Kidney (tissue), 14 donors: ENCODE measurements around the gene CPT2. TPM values are rescaled to one million over a fixed set of nuclear protein-coding genes. Genes with fewer than 3 reads are reported as not detected.

Source experiments
- DNase-seq, 5 donors: peaks; one replicate each; pipeline ENCODE4 v3.0.0-alpha.2; 2013 to 2020
- FAIRE-seq: peaks from 2 replicates; lab custom pipeline; 2012; peaks lifted over from hg19 to GRCh38; lab: Jason Lieb, UNC
- H3K27ac ChIP-seq, 2 donors: one replicate each; pipeline ENCODE4 v1.7.0; 2013; ENCODE audit warnings: low read depth in 2 of 2, low read length in 2 of 2, inconsistent platforms in 1 of 2
- H3K27me3 ChIP-seq: one replicate; pipeline ENCODE4 v1.7.1; 2013; ENCODE audit warnings: low read length, inconsistent platforms; ENCODE audit not compliant: control insufficient read depth, insufficient read depth
- H3K36me3 ChIP-seq, 3 donors: one replicate each; pipeline versions ENCODE4 v1.7.0 to v1.7.1; 2013; ENCODE audit warnings: low read length in 3 of 3, control low read depth in 1 of 3, inconsistent platforms in 1 of 3; ENCODE audit not compliant: insufficient read depth in 3 of 3, control insufficient read depth in 2 of 3
- H3K4me1 ChIP-seq, 3 donors: one replicate each; pipeline versions ENCODE4 v1.7.0 to v1.7.1; 2013; ENCODE audit warnings: low read length in 3 of 3, inconsistent platforms in 1 of 3, low read depth in 1 of 3; ENCODE audit not compliant: control insufficient read depth in 2 of 3, insufficient read depth in 2 of 3
- H3K4me3 ChIP-seq, 3 donors: one replicate each; pipeline versions ENCODE4 v1.7.0 to v1.8.1; 2013; ENCODE audit warnings: low read length in 3 of 3, control low read depth in 1 of 3, inconsistent platforms in 1 of 3
- H3K9ac ChIP-seq, 3 donors: one replicate each; pipeline versions ENCODE4 v1.7.0 to v1.7.1; 2013; ENCODE audit warnings: low read length in 3 of 3, control low read depth in 1 of 3, inconsistent platforms in 1 of 3
- H3K9me3 ChIP-seq, 3 donors: one replicate each; pipeline versions ENCODE4 v1.7.0 to v1.7.1; 2013; ENCODE audit warnings: low read length in 3 of 3, control low read depth in 1 of 3, inconsistent platforms in 1 of 3; ENCODE audit not compliant: control insufficient read depth in 2 of 3, insufficient read depth in 1 of 3
- CTCF ChIP-seq: IDR thresholded peaks from 3 replicates; pipeline ENCODE4 v1.5.1; 2012; ENCODE audit warnings: mild to moderate bottlenecking, moderate library complexity, borderline replicate concordance; ENCODE audit not compliant: insufficient read depth; ENCODE audit errors: extremely low read depth
- intact Hi-C: fragments of 100-400 bp; cut with DNase I; formaldehyde crosslinking; loops from one replicate; pipeline ENCODE4 v1.11.1; 2022
- polyA plus RNA-seq: library from polyadenylated mRNA; stranded (reverse); fragments of 350-450 nt; fragmentation: Illumina TruSeq; extraction: RNeasy Lipid Tissue Mini Kit (QIAGEN cat#74804); gene quantifications from one replicate; pipeline ENCODE4 v1.2.3, GENCODE V29; 2014; ENCODE audit warnings: low read depth, low replicate concordance; ENCODE audit not compliant: insufficient read depth
- total RNA-seq: library from RNA; stranded (reverse); fragmentation: NEBNext Ultra II Directional; extraction: Animal tissue kit (Norgen Biotek cat#: 25700); gene quantifications from one replicate; pipeline ENCODE4 v1.2.1, GENCODE V29; 2021
- donor health status: control.
- donor health status: control.
- donor health status: control.
- donor health status: control.
- donor health status: control.
- donor health status: DM: yes; HTN: yes; CAD: no.
- donor health status: Normal renal cell carcinoma (clear cell type).

Gene CPT2
- total and polyA plus RNA-seq, 2 donors from 2014 or later: 24.2 to 57.7 TPM

- Histone ChIP-seq H3K36me3 (no peaks in the 10 kb centered on the region), H3K9ac (no peak overlapping the region), H3K27me3 (no peaks in the 10 kb centered on the region), H3K27ac (no peak overlapping the region), H3K4me3 (no peak overlapping the region), H3K9me3 (no peaks in the 10 kb centered on the region), H3K4me1 (peaks cover 0 to 4% (median 0%) of the 10 kb centered on the region in 3 donors)
- intact Hi-C loops: no loop called here
- FAIRE-seq (no peak), DNase-seq (no peak)
- no peak for TF ChIP-seq CTCF
Observed at GRCh38 chr1:53242381-53242780, 45.8 kb downstream of the CPT2 start.

DNA sequence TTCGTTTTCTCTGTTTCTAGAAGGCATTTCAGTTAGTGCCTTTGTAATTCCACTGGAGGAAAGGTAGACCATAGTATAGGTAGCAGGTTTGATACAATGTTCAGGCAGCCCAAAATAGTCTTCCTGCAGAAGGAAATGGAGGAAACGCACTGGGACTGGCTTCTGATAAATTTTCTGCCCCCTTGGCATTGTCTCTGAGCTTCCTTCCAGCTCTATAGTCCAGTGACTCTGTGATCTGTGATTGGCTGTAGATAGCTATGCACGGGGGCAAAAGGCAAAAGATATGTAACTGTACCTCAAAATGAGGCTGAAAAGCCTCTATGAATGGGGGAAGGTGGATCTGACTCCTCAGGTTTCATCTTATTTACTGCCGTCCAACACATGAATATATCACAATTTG is 47.5 kb downstream of the CPT2 start:
- no peak overlapping the region for H3K9ac ChIP-seq
- no peak for FAIRE-seq
- no peaks in the 10 kb centered on the region for H3K9me3 ChIP-seq
- TF ChIP-seq CTCF: no peak
- DNase-seq: no peak
- H3K4me1 ChIP-seq: no peaks in the 10 kb centered on the region
- H3K27ac ChIP-seq: no peak overlapping the region
- no peaks in the 10 kb centered on the region for H3K36me3 ChIP-seq
- H3K27me3 ChIP-seq: no peaks in the 10 kb centered on the region
- intact Hi-C loops: no loop called here
- H3K4me3 ChIP-seq: no peak overlapping the region

- intact Hi-C loops: no loop called here
- H3K27me3 ChIP-seq: no peaks in the 10 kb centered on the region
- no peaks in the 10 kb centered on the region for H3K9me3 ChIP-seq
- H3K27ac ChIP-seq: no peak overlapping the region
- FAIRE-seq (no peak), DNase-seq (no peak)
- no peaks in the 10 kb centered on the region for H3K4me1 ChIP-seq
- no peak for TF ChIP-seq CTCF
- H3K4me3 ChIP-seq: no peak overlapping the region
- no peaks in the 10 kb centered on the region for H3K36me3 ChIP-seq
- H3K9ac ChIP-seq: no peak overlapping the region
Observed at GRCh38 chr1:53246261-53247134, 49.9 kb downstream of the CPT2 start.
